ENCODE measurements around the gene GABRB3. TPM values are rescaled to one million over a fixed set of nuclear protein-coding genes. Genes with fewer than 3 reads are reported as not detected.

GABRB3 gene
- polyA plus RNA-seq, 2 donors = 0.08 to 0.45 TPM

- Histone ChIP-seq H3K4me3 (ENCODE audit: low read depth in 1 of 2, low read length in 2 of 2) (no peak overlapping the region), H3K9me3 (ENCODE audit: control insufficient read depth in 2 of 2, insufficient read depth in 1 of 2, low read depth in 1 of 2, low read length in 1 of 2) (no peaks in the 10 kb centered on the region), H3K36me3 (ENCODE audit: control insufficient read depth in 2 of 2, insufficient read depth in 2 of 2, low read length in 1 of 2) (no peaks in the 10 kb centered on the region), H3K4me1 (ENCODE audit: control insufficient read depth in 2 of 2, insufficient read depth in 2 of 2, low read length in 1 of 2) (no peaks in the 10 kb centered on the region), H3K27me3 (ENCODE audit: control insufficient read depth in 1 of 2, insufficient read depth in 2 of 2, low read length in 2 of 2) (no peaks in the 10 kb centered on the region), H3K27ac (ENCODE audit: low read depth in 2 of 2, low read length in 1 of 2) (no peak overlapping the region)
- WGBS, 2 donors = 73 to 78% methylated on average over 3 of the region's 3 CpGs
Observed at GRCh38 chr15:26614734-26615133, 158.1 kb downstream of the GABRB3 start.

DNA sequence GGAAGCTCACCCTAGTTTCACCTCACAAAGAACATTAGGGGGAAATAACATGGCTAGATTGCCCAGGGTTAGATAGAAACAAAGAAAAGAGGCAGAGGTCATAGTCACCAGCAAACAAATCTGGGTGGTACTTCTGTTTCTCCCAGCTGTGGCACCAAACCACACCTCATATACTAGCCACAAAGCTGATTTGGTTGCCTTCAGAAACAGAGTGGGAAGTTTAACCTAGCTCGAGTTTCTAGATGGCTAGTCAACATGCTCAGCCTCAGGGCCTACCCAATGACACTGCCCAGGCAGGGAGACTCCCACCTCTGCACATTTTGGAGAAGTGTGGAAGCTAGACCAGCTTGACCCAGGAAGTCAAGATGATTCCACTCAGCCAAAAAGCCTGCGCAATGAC lies 174.2 kb downstream of the GABRB3 start:
- Histone ChIP-seq H3K9me3 (ENCODE audit: control insufficient read depth in 2 of 2, insufficient read depth in 1 of 2, low read depth in 1 of 2, low read length in 1 of 2) (peaks cover 2 to 8% of the 10 kb centered on the region in 2 donors), H3K36me3 (ENCODE audit: control insufficient read depth in 2 of 2, insufficient read depth in 2 of 2, low read length in 1 of 2) (no peaks in the 10 kb centered on the region), H3K4me1 (ENCODE audit: control insufficient read depth in 2 of 2, insufficient read depth in 2 of 2, low read length in 1 of 2) (no peaks in the 10 kb centered on the region), H3K27me3 (ENCODE audit: control insufficient read depth in 1 of 2, insufficient read depth in 2 of 2, low read length in 2 of 2) (no peaks in the 10 kb centered on the region), H3K27ac (ENCODE audit: low read depth in 2 of 2, low read length in 1 of 2) (no peak overlapping the region), H3K4me3 (ENCODE audit: low read depth in 1 of 2, low read length in 2 of 2) (no peak overlapping the region)
- WGBS, 2 donors = 39 to 72% methylated on average over 2 of the region's 2 CpGs

DNA sequence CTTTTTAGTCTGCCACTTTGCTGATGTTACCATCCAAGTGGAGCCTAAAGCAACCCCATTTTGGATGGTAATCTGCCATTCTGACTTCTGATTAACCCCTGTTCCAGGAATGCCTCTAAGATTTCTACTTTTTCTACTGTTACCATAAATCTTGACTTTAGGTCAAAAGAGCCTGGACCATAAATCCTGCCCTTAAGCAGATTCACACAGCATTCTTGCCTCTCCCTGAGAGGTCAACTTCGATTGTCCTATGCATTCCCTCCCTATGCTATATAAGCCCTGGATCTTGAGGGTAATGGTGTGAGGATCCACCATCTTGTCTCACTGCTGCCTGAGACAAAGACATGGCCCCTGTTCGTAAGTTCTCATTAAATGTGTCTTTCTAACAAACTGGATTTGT lies 177.3 kb downstream of the GABRB3 start:
- Histone ChIP-seq H3K9me3 (ENCODE audit: control insufficient read depth in 2 of 2, insufficient read depth in 1 of 2, low read depth in 1 of 2, low read length in 1 of 2) (peaks cover 2 to 10% of the 10 kb centered on the region in 2 donors), H3K4me1 (ENCODE audit: control insufficient read depth in 2 of 2, insufficient read depth in 2 of 2, low read length in 1 of 2) (no peaks in the 10 kb centered on the region), H3K36me3 (ENCODE audit: control insufficient read depth in 2 of 2, insufficient read depth in 2 of 2, low read length in 1 of 2) (no peaks in the 10 kb centered on the region), H3K27me3 (ENCODE audit: control insufficient read depth in 1 of 2, insufficient read depth in 2 of 2, low read length in 2 of 2) (no peaks in the 10 kb centered on the region), H3K4me3 (ENCODE audit: low read depth in 1 of 2, low read length in 2 of 2) (no peak overlapping the region), H3K27ac (ENCODE audit: low read depth in 2 of 2, low read length in 1 of 2) (no peak overlapping the region)
- 24 to 48% methylated on average over 2 of the region's 2 CpGs for WGBS, 2 donors

DNA sequence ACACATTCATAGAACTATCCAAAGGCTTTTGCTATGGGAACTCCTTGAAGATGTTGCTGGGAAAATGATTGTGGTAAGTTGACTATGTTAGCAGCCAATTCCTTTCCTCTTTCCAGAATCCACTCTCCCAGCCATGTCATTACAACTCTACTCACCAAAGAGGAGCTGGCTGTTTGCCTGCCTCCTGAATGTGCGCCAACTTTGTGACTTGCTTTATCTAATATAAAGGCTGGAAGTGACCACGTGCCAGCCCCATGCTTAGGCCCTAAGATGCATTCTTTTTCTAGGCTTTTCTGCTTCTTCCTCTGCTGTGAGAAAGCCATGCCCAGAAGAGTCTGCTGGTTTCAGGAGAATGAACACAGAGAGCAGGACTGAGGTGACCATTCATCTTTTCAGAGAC lies 182.2 kb downstream of the GABRB3 start:
- Histone ChIP-seq H3K27me3 (ENCODE audit: control insufficient read depth in 1 of 2, insufficient read depth in 2 of 2, low read length in 2 of 2) (no peaks in the 10 kb centered on the region), H3K4me3 (ENCODE audit: low read depth in 1 of 2, low read length in 2 of 2) (no peak overlapping the region), H3K36me3 (ENCODE audit: control insufficient read depth in 2 of 2, insufficient read depth in 2 of 2, low read length in 1 of 2) (no peaks in the 10 kb centered on the region), H3K4me1 (ENCODE audit: control insufficient read depth in 2 of 2, insufficient read depth in 2 of 2, low read length in 1 of 2) (no peaks in the 10 kb centered on the region), H3K27ac (ENCODE audit: low read depth in 2 of 2, low read length in 1 of 2) (no peak overlapping the region), H3K9me3 (ENCODE audit: control insufficient read depth in 2 of 2, insufficient read depth in 1 of 2, low read depth in 1 of 2, low read length in 1 of 2) (peaks cover 0 to 4% of the 10 kb centered on the region in 2 donors)
- WGBS, 2 donors = 56 to 70% methylated on average over 2 of the region's 2 CpGs

DNA sequence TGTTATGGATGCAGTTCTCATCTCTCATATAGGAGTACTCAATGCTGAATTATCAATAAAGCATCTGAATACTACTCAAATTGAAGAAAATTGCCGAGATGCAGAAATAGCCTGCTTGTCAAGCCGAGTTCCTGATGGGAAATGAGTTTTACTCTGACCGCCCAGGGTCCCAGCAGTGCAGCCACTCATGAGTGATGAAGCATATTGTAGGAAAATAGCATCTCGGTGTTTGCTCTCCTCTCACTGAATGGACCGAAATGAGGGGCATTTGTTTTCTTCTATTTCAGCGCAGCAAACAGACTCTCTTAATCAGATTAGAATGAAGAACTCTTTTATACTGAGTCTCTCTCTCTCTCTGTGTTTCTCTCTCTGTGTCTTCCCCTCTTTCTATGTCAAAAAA lies 190.0 kb downstream of the GABRB3 start:
- no peak overlapping the region for H3K4me3 ChIP-seq (ENCODE audit: low read depth in 1 of 2, low read length in 2 of 2)
- H3K27me3 ChIP-seq (ENCODE audit: control insufficient read depth in 1 of 2, insufficient read depth in 2 of 2, low read length in 2 of 2) = no peaks in the 10 kb centered on the region
- 87 to 89% methylated on average over 6 of the region's 6 CpGs for WGBS, 2 donors
- no peaks in the 10 kb centered on the region for H3K4me1 ChIP-seq (ENCODE audit: control insufficient read depth in 2 of 2, insufficient read depth in 2 of 2, low read length in 1 of 2)
- H3K9me3 ChIP-seq (ENCODE audit: control insufficient read depth in 2 of 2, insufficient read depth in 1 of 2, low read depth in 1 of 2, low read length in 1 of 2) = peaks cover 3 to 10% of the 10 kb centered on the region in 2 donors
- H3K27ac ChIP-seq (ENCODE audit: low read depth in 2 of 2, low read length in 1 of 2) = no peak overlapping the region
- H3K36me3 ChIP-seq (ENCODE audit: control insufficient read depth in 2 of 2, insufficient read depth in 2 of 2, low read length in 1 of 2) = no peaks in the 10 kb centered on the region

DNA sequence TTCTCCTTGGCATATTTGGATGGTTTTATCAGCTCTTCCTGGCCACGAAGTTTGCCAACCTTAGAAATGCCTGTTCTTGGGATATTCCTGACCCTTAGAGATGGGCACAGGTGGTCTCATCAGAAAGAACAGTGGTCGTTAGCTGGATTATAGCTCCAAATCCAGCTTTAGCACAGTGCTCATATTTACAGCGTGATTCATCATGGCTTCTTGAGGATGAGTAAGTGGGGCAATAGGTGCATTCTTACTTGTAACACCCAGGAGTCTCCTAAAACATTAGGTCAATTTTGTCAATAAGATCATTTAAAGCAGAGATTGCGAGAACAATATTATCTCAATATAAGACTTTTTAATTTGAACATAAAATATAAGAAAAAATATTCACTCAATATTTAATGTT lies 191.9 kb downstream of the GABRB3 start:
- Histone ChIP-seq H3K36me3 (ENCODE audit: control insufficient read depth in 2 of 2, insufficient read depth in 2 of 2, low read length in 1 of 2) (no peaks in the 10 kb centered on the region), H3K27ac (ENCODE audit: low read depth in 2 of 2, low read length in 1 of 2) (no peak overlapping the region), H3K4me1 (ENCODE audit: control insufficient read depth in 2 of 2, insufficient read depth in 2 of 2, low read length in 1 of 2) (no peaks in the 10 kb centered on the region), H3K27me3 (ENCODE audit: control insufficient read depth in 1 of 2, insufficient read depth in 2 of 2, low read length in 2 of 2) (no peaks in the 10 kb centered on the region), H3K9me3 (ENCODE audit: control insufficient read depth in 2 of 2, insufficient read depth in 1 of 2, low read depth in 1 of 2, low read length in 1 of 2) (peaks cover 3 to 10% of the 10 kb centered on the region in 2 donors), H3K4me3 (ENCODE audit: low read depth in 1 of 2, low read length in 2 of 2) (no peak overlapping the region)
- 50 to 55% methylated on average over 4 of the region's 4 CpGs for WGBS, 2 donors

- H3K4me3 ChIP-seq (ENCODE audit: low read depth in 1 of 2, low read length in 2 of 2) = no peak overlapping the region
- no peaks in the 10 kb centered on the region for H3K27me3 ChIP-seq (ENCODE audit: control insufficient read depth in 1 of 2, insufficient read depth in 2 of 2, low read length in 2 of 2)
- no peaks in the 10 kb centered on the region for H3K4me1 ChIP-seq (ENCODE audit: control insufficient read depth in 2 of 2, insufficient read depth in 2 of 2, low read length in 1 of 2)
- H3K36me3 ChIP-seq (ENCODE audit: control insufficient read depth in 2 of 2, insufficient read depth in 2 of 2, low read length in 1 of 2) = no peaks in the 10 kb centered on the region
- 71 to 74% methylated on average over 5 of the region's 5 CpGs for WGBS, 2 donors
- no peak overlapping the region for H3K27ac ChIP-seq (ENCODE audit: low read depth in 2 of 2, low read length in 1 of 2)
- no peaks in the 10 kb centered on the region for H3K9me3 ChIP-seq (ENCODE audit: control insufficient read depth in 2 of 2, insufficient read depth in 1 of 2, low read depth in 1 of 2, low read length in 1 of 2)
Observed at GRCh38 chr15:26572602-26573350, 200.1 kb downstream of the GABRB3 start.

DNA sequence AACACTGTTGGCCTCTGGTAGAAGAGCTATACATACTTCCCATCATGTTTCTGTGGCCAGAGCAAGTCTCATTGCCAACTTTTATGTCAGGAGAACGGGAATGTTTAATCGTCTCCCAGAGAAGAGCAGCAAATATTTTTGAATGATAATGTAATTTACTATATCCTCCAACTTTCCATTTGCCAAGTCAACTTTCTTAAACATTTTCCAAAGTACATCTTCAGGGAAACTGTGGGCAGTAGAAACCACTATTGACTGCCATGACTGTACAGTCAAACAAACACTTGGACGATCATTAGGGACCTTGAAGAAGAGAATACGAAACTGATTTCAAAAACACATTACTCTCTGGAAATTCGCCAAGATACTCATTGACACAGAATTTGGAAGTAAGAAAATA lies 201.5 kb downstream of the GABRB3 start:
- 80% methylated on average over 5 of the region's 5 CpGs for WGBS, 2 donors
- Histone ChIP-seq H3K27me3 (ENCODE audit: control insufficient read depth in 1 of 2, insufficient read depth in 2 of 2, low read length in 2 of 2) (no peaks in the 10 kb centered on the region), H3K4me1 (ENCODE audit: control insufficient read depth in 2 of 2, insufficient read depth in 2 of 2, low read length in 1 of 2) (no peaks in the 10 kb centered on the region), H3K4me3 (ENCODE audit: low read depth in 1 of 2, low read length in 2 of 2) (no peak overlapping the region), H3K9me3 (ENCODE audit: control insufficient read depth in 2 of 2, insufficient read depth in 1 of 2, low read depth in 1 of 2, low read length in 1 of 2) (no peaks in the 10 kb centered on the region), H3K27ac (ENCODE audit: low read depth in 2 of 2, low read length in 1 of 2) (no peak overlapping the region), H3K36me3 (ENCODE audit: control insufficient read depth in 2 of 2, insufficient read depth in 2 of 2, low read length in 1 of 2) (no peaks in the 10 kb centered on the region)

GRCh38 chr15:26565542-26565941 lies 207.3 kb downstream of the GABRB3 start:
- no peaks in the 10 kb centered on the region for H3K36me3 ChIP-seq (ENCODE audit: control insufficient read depth in 2 of 2, insufficient read depth in 2 of 2, low read length in 1 of 2)
- H3K4me1 ChIP-seq (ENCODE audit: control insufficient read depth in 2 of 2, insufficient read depth in 2 of 2, low read length in 1 of 2) = no peaks in the 10 kb centered on the region
- H3K4me3 ChIP-seq (ENCODE audit: low read depth in 1 of 2, low read length in 2 of 2) = no peak overlapping the region
- peaks cover 2 to 10% of the 10 kb centered on the region in 2 donors for H3K9me3 ChIP-seq (ENCODE audit: control insufficient read depth in 2 of 2, insufficient read depth in 1 of 2, low read depth in 1 of 2, low read length in 1 of 2)
- no peaks in the 10 kb centered on the region for H3K27me3 ChIP-seq (ENCODE audit: control insufficient read depth in 1 of 2, insufficient read depth in 2 of 2, low read length in 2 of 2)
- 87 to 92% methylated on average over 6 of the region's 6 CpGs for WGBS, 2 donors
- no peak overlapping the region for H3K27ac ChIP-seq (ENCODE audit: low read depth in 2 of 2, low read length in 1 of 2)

- Histone ChIP-seq H3K9me3 (ENCODE audit: control insufficient read depth in 2 of 2, insufficient read depth in 1 of 2, low read depth in 1 of 2, low read length in 1 of 2) (peaks cover 2 to 10% of the 10 kb centered on the region in 2 donors), H3K27me3 (ENCODE audit: control insufficient read depth in 1 of 2, insufficient read depth in 2 of 2, low read length in 2 of 2) (no peaks in the 10 kb centered on the region), H3K36me3 (ENCODE audit: control insufficient read depth in 2 of 2, insufficient read depth in 2 of 2, low read length in 1 of 2) (no peaks in the 10 kb centered on the region), H3K4me1 (ENCODE audit: control insufficient read depth in 2 of 2, insufficient read depth in 2 of 2, low read length in 1 of 2) (no peaks in the 10 kb centered on the region), H3K4me3 (ENCODE audit: low read depth in 1 of 2, low read length in 2 of 2) (no peak overlapping the region), H3K27ac (ENCODE audit: low read depth in 2 of 2, low read length in 1 of 2) (no peak overlapping the region)
- WGBS, 2 donors = 70 to 81% methylated on average over 6 of the region's 6 CpGs
Observed at GRCh38 chr15:26564361-26564760, 208.5 kb downstream of the GABRB3 start.
